ENCODE results near the gene TMEM51.
"Not testable (repeated sequence)": the region's sequence is repeated elsewhere in the genome, so short reads cannot be mapped to it uniquely, and the experiment has no call there.

The TMEM51 gene

GRCh38 chr1:15172405-15173259 lies 19.1 kb downstream of the TMEM51 start:
- TF ChIP-seq, protein P1, sequence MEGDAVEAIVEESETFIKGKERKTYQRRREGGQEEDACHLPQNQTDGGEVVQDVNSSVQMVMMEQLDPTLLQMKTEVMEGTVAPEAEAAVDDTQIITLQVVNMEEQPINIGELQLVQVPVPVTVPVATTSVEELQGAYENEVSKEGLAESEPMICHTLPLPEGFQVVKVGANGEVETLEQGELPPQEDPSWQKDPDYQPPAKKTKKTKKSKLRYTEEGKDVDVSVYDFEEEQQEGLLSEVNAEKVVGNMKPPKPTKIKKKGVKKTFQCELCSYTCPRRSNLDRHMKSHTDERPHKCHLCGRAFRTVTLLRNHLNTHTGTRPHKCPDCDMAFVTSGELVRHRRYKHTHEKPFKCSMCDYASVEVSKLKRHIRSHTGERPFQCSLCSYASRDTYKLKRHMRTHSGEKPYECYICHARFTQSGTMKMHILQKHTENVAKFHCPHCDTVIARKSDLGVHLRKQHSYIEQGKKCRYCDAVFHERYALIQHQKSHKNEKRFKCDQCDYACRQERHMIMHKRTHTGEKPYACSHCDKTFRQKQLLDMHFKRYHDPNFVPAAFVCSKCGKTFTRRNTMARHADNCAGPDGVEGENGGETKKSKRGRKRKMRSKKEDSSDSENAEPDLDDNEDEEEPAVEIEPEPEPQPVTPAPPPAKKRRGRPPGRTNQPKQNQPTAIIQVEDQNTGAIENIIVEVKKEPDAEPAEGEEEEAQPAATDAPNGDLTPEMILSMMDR (IDR thresholded peaks at IDR 0.05; ENCODE audit: insufficient read depth, low read length, poor library complexity, severe bottlenecking): no peak
- no peaks in the 10 kb centered on the region for H3K36me3 ChIP-seq (ENCODE audit: control insufficient read depth, insufficient read depth, low read length)
- no peaks in the 10 kb centered on the region for H3K27me3 ChIP-seq (replicated peaks; ENCODE audit: control insufficient read depth, insufficient read depth, low read length)
- H3K4me3 ChIP-seq (replicated peaks; ENCODE audit: low read depth, low read length): no peak overlapping the region
- DNase-seq (ENCODE audit: extremely low read depth, insufficient read length): no peak

- H3K27me3 ChIP-seq (replicated peaks; ENCODE audit: control insufficient read depth, insufficient read depth, low read length): no peaks in the 10 kb centered on the region
- H3K4me3 ChIP-seq (replicated peaks; ENCODE audit: low read depth, low read length): no peak overlapping the region
- no peaks in the 10 kb centered on the region for H3K36me3 ChIP-seq (ENCODE audit: control insufficient read depth, insufficient read depth, low read length)
- no peak for DNase-seq (ENCODE audit: extremely low read depth, insufficient read length)
- TF ChIP-seq, protein P1 (IDR thresholded peaks at IDR 0.05; ENCODE audit: insufficient read depth, low read length, poor library complexity, severe bottlenecking): no peak
Observed at GRCh38 chr1:15173863-15174614, 20.5 kb downstream of the TMEM51 start.

DNA sequence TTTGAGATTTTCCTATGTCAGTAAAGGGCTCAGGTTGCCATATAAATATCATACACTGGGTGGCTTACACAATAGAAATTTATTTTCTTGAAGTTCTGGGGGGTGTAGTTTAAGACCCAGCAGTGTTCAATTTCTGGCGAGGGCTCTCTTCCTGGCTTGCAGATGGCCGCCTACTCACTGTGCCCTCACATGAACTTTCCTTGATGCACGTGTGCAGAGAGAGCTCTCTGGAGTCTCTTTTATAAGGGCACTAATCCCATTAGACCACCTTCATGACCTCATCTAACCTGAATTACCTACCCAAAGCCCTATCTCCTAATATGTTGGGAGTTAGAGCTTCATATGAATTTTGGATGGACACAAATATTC lies 21.1 kb downstream of the TMEM51 start:
- Histone ChIP-seq H3K36me3 (ENCODE audit: control insufficient read depth, insufficient read depth, low read length) (no peaks in the 10 kb centered on the region), H3K4me3 (replicated peaks; ENCODE audit: low read depth, low read length) (no peak overlapping the region), H3K27me3 (replicated peaks; ENCODE audit: control insufficient read depth, insufficient read depth, low read length) (no peaks in the 10 kb centered on the region)
- TF ChIP-seq, protein P1 (IDR thresholded peaks at IDR 0.05; ENCODE audit: insufficient read depth, low read length, poor library complexity, severe bottlenecking): no peak
- no peak for DNase-seq (ENCODE audit: extremely low read depth, insufficient read length)

GRCh38 chr1:15175324-15176094 lies 22.0 kb downstream of the TMEM51 start:
- not testable (repeated sequence) for H3K36me3 ChIP-seq (ENCODE audit: control insufficient read depth, insufficient read depth, low read length); H3K4me3 ChIP-seq (replicated peaks; ENCODE audit: low read depth, low read length); DNase-seq (ENCODE audit: extremely low read depth, insufficient read length); H3K27me3 ChIP-seq (replicated peaks; ENCODE audit: control insufficient read depth, insufficient read depth, low read length)

DNA sequence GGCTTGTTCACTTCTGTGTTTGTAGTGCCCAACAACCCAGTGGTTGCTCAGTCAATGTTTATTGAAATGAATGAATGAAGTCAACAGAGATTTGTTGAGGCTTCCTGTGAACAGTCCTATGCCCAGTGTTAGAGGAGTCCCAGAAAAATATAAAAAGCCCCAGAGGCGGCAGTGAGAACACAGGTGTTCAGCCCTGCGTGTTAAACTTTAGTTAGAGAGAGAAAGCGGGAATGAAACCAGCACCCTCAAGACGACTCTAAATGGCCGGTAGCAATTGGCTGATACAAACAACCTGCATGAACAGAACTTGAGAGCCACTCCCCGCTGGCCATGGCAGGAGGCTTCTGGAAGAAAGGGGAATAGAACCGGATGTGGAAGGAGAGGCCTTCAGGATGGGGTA lies 22.6 kb downstream of the TMEM51 start:
- no peak for DNase-seq (ENCODE audit: extremely low read depth, insufficient read length)
- TF ChIP-seq, protein P1 (IDR thresholded peaks at IDR 0.05; ENCODE audit: insufficient read depth, low read length, poor library complexity, severe bottlenecking): no peak
- no peak overlapping the region for H3K4me3 ChIP-seq (replicated peaks; ENCODE audit: low read depth, low read length)
- H3K27me3 ChIP-seq (replicated peaks; ENCODE audit: control insufficient read depth, insufficient read depth, low read length): no peaks in the 10 kb centered on the region
- no peaks in the 10 kb centered on the region for H3K36me3 ChIP-seq (ENCODE audit: control insufficient read depth, insufficient read depth, low read length)

All from GM06990 (cell line).